ENCODE measurements around the gene HABP4.

Gene HABP4

DNA sequence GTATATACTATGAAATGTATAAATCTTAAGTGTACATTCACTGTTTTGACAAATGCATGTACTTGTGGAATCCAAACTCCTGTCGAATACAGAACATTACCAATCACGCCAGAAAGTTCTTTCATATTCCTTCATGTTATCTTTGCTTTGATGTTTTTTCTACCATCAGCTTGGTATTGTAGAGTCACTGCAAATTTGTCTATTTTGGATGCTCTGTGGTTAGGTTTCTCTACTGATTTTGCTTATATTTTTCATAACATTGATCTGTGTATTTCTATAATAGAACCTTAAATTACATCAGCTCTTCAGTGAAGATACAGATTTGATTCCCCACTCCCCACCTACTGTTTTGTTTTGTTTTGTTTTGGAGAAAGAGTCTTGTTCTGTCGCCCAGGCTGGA, 30.8 kb downstream of the HABP4 start:
- no peak for DNase-seq

DNA sequence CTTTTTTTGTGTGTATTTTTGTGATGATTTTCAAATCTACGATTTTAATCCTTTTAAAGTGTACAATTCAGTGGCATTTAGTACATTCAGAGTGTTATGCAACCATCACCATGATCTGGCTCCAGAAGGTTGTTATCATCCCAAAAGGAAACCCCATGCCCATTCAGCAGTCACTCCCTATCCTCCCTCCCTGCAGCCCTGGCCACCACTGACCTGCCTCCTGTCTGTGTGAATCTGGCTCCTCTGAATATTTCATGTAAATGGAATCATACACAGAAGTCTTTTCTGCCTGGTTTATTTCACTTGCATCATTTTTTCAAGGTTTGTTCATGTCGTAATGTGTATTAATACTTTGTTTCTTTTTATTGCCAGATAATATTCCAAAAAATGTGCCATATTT, 32.5 kb downstream of the HABP4 start:
- DNase-seq, result no peak

DNA sequence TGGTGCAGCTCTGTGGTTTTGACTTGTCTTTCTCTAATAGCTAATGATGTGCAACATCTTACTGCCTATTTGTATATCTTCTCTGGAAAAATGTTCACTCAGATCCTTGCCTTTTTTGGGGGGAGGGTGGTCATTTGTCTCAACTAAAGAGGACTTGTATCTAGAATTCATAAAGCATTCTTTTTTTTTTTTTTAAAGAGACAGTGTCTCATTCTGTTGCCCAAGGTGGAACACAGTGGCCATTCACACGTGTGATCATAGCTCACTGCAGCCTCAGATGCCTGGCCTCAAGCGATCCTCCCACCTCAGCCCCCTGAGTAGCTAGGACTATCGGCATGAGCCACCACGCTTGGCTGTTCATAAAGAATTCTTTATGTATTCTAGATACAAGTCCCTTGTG, 33.2 kb downstream of the HABP4 start:
- no peak for DNase-seq

DNA sequence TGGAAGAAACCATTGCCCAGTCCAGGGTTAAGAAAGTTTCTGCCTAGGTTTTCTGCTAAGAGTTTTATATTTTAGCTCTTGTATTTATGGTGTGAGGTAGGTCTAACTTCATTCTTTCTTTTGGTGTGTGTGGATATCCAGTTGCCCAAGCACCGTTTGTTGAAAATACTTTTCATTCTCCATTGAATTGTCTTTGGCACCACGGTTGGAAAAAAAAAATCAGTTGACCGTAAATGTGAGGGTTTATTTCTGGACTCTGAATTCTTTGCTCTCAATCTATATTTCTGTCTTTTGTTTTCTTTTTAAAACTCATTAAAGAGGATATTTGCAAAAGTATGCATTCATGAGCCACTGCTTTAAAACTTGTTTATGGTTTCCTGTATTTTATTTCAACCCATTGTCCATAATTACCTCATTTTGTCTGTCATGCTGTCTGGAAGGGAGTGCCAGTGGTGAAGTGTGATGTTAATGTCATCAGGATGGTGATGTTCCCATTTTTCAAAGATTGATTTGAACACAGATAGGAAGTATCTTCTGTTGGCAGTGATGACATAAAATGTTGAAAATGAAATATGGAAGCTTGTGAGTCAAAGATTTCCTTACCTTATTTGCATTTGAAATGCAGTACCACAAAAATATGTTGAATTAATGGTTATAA, 33.9 kb downstream of the HABP4 start:
- no peak for DNase-seq

DNA sequence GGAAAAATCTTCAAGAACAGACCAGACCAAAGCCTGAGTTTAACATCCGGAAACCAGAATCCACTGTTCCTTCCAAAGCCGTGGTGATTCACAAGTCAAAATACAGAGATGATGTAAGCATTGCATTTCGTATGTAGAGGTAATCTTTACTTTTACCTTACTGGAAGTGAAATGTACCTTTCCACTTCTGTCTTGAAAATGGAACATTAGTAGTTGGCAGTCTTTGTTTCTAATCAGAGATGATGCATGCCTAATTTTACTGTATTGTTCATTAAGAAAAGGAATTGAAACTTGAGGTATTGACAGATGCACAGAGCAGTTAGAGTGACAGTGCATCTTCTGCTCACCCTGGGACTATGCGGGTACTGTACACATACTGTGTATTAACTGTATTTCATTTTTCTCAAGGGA, 34.6 kb downstream of the HABP4 start:
- no peak for DNase-seq

DNA sequence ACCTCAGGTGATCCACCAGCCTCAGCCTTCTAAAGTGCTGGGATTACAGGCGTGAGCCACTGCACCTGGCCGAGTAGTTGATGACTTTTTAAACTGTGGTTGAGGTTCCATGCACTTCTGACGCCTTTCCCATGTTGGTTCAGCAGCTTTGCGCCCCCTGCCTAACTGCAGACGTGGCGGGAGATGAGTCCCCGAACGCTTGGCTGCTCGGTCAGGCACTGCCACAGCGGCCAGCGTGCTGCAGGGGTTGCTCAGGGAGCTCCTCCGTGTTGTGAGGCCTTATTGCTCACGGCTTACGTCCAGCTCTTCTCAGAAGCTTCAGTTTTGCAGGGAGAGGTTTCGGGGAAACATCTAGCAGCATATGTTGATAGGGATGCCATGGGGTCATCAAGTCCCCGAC, 35.3 kb downstream of the HABP4 start:
- no peak for DNase-seq

DNA sequence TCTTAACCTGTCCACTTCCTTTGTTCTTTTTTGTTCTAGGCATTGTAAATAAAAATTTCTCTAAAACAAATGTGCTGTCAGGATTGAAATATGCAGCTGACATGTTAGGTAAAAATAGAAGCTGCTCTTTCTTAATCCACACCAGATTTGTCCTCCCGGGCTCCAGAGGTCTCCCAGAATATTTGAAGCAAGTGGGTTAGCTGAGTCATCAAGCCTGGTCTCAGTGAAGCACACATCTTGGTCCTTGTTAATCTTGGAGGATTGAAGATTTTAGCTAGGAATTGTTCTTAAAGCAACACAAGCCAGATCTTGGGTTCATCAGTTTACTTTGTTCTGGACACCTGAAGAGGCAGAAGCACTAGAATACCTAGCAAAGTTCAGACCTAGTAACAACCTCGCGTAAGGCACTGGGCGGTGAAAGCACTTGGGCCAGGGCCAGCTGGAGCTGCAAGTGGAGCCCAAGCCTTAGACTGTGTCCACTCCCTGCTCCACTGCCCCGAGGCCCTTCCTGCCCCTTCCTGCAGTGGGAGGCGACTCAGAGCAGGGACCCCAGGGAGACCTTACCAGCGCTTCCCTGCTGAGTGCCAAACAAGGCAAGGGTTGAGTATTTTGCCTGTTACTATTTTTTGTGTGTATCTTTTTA, 36.5 kb downstream of the HABP4 start:
- DNase-seq, result no peak

DNA sequence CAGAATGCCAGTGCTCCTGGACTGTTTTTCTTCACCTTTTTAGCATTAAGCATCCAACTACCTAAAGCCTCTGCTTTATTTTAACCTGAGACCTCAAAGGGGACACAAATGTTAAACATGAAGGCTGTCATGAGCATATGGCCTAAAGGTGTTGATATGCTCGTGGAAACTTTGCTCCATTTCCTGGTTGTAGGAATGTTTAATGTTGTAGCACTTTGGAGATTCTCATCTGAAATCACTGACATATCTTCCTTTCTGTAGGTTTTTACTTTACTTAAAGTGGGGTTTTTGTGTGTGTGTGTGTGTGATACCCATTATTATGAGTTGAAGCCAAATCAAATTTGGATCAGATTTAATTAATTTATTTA, 37.0 kb downstream of the HABP4 start:
- no peak for DNase-seq

DNA sequence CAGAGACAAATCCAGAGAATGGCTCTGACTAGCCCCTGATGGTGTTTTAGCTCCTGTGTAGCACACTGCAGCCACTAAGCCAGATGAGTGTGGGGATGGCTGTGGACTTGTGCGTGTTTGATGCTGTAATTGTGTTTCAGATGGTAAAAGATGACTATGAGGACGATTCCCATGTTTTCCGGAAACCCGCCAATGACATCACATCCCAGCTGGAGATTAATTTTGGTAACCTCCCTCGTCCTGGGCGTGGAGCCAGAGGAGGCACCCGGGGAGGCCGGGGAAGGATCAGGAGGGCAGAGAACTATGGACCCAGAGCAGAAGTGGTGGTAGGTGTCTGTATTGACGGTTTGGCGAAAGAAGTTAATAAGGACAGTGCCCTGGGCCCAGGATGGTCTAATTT, 38.0 kb downstream of the HABP4 start:
- no peak for DNase-seq

DNA sequence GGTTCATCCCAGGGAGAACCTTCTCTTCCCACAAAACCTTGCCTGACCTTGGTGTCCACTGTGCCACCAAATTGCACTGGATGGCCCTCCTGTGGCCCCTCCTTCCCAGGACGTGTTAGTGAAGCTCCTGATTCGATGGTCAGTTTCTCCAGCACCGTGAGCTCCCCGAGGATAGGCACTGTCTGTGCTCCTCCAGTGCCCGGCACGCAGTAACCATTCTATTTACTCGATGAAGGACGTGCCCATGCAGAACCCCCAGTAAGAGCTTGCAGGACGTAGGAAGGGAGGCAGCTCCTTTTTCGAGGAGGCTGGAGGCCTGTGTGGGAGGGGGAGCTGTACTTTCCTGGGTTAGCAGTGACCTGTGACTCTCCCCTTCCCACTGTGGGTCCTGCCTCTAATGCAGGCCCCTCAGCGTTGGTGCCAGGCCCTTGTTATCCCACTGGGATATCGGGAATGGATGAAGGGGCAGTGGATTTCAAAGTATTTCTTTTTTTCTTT, 39.6 kb downstream of the HABP4 start:
- DNase-seq, result no peak

DNA sequence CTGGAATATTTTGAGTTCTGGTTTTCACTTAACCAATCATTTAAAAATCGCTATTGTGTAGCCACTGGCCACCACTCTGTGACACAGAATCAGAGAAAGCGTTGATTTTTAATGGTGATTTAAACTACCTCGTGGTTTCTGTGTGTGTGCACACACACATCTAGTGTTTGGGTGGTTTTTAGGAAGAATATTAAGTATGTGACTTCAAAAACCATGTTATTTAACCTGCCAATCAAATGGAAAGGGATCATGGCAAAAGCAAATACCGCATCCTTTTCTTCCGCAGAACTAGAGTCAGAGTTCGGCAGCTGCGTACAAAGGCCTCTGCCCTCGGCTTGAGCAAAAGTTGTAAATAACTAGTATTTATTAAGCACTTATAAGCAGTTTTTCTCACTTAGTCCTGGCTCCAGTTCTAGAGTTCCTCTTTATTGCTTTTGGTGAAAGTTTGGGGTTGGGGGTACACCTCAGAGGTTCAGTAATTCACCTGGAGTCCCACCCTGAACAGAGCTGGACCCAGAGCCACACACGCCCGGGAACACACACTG, 40.6 kb downstream of the HABP4 start:
- no peak for DNase-seq

DNA sequence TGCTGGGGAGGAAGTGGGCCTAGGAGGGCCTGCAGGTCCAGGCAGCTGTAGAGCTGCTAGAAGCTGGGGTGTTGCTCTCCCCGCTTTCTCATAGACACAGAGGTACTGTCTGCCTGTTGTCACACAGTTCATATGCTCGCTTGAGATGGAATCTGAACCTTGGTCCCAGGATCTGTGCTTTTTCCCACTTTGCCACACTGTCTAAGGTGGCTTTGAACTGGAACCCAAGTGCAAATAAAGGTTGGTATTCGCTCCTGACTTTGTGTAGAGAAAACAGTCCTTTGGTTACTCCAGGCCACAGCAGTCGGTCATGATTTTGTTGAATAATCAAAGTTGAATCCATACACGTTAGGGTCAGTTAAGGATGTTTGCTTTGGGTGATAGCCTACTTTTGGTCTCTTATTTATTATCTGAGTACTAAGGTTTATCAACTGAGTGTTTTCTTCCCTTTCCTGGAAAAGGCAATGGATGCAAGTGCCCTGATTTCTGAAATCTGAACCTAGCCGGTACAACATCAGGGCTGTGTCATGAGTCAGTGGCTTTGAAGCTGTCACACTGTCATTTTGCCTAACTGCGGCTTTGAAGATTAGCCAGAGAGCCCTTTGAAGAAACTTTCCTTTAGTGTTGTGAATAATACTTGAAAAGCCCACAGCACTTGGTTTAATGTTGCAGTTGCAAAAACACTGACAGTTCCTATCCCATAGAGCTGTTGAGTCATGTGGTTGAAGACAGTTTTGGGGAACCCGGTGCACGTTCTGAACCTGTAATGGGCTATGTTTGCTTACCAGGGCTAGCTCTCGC, 41.3 kb downstream of the HABP4 start:
- DNase-seq, result no peak

DNA sequence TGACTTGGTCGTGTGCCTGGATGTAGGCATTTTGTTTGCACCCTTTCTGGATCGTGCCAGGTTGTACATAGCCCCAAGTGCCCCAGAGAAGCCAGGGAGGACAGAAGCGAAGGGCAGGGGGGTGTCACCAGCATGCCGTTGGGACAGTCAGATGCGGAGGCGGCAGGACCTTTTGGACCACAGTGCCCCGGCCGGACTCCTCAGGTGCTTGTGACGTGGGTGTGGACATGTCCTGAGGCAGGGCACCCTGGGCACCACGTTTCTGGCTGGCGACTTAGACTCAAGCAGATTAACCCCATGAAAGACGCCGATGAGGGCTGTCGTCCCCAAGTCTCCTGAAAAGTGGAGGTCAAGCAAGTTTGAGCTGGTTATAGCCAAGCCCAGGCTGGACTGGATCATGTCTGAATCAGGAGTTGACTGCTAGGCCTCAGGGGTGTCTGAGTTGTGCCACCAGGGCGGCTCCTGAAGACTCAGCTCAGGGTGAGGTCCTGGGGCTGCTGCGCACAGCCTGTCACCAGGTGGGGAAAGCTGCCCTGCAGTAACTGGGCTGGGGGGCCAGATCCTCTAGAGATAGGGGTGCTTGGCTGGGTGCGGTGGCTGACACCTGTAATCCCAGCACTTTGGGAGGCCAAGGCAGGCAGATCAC, 42.0 kb downstream of the HABP4 start:
- DNase-seq, result no peak

DNA sequence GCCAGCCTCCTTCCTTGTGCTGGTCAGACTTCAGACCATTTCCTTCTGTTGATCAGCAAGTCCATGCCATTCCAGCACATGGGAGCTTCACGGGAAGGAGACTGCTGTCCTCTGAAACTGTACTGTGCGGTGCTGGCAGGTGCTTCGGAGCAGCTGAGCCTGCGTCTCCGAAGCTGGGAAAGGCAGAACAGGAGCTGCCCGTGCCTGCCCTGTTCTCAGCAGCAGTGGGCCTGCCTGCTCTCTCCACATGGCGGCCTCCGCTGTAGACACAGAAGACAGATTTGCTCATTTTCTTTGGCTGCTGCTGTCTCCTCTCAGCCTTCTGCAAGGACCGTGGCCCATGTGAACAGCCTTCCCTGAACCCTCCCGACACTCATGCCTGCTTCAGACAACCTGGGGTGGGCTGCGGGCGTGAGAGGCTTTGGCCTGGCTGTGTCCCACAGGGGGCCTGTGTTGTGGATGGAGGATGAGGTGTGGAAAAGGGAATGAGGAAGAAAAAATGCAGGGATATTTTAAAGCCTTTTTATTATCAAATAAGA, 43.1 kb downstream of the HABP4 start:
- no peak for DNase-seq

DNA sequence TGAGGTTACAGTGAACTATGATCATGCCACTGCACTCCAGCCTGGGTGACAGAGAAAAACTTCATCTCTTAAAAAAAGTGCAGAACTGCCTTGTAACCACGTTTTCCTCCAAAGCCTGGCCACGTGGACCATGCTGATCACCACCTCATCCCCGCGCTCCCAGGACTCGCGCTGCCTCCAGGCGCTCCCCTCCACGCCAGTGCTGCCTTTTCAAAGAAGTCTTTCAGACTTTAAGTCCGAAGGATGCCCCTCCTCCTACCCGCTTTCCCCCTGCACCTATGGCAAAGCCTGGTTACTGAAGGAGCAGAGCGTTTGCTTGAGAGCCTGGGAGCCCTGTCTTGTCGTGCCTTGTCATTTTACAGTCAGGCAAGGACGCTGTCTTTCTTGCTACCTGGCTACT, 43.8 kb downstream of the HABP4 start:
- no peak for DNase-seq

DNA sequence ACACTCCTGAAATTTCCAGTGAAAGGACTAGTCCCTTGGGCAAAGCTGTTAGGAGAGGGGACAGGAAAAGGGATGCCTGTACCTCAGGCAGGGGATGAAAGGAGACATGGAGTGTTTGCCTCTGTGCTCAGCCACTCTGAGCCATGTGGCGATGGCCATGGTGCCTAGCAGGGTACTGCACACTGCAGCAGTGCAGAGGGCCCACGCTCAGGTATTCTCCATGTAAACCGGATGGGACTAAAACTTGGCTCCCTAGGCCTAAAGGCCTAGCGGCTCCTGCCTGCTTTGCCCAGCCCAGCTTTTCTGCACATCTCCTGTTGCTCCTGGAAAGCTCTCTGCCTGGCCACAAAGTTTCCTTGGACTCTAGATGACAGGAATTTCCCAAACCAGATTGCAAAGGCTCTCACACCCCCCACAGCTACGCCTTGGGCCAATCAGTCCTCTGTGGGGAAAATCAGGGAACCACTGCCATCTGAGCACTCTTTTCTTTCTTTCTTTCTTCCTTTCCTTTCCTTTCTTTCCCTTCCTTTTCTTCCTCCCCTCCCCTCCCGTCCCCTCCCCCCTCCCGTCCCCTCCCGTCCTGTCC, 44.3 kb downstream of the HABP4 start:
- DNase-seq, result no peak

DNA sequence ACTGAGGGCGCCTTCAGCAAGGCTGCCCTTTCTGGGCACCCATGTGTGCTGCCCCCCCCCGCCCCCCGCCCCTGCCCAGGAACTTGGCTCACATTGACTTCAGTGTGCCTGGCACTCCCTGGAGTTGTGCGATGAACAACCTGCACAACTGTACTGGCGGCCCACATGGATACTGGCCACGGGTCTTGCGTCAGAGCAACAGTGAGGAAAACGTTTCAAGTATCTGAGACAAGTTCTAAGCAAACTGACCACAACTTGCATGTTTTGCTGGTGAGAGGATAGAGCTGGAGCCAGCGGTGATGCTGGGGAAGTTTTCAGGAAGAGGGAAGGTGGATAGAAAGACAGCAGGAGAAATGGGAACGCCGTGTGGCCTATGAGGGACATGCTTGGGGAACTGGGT, 45.4 kb downstream of the HABP4 start:
- no peak for DNase-seq

DNA sequence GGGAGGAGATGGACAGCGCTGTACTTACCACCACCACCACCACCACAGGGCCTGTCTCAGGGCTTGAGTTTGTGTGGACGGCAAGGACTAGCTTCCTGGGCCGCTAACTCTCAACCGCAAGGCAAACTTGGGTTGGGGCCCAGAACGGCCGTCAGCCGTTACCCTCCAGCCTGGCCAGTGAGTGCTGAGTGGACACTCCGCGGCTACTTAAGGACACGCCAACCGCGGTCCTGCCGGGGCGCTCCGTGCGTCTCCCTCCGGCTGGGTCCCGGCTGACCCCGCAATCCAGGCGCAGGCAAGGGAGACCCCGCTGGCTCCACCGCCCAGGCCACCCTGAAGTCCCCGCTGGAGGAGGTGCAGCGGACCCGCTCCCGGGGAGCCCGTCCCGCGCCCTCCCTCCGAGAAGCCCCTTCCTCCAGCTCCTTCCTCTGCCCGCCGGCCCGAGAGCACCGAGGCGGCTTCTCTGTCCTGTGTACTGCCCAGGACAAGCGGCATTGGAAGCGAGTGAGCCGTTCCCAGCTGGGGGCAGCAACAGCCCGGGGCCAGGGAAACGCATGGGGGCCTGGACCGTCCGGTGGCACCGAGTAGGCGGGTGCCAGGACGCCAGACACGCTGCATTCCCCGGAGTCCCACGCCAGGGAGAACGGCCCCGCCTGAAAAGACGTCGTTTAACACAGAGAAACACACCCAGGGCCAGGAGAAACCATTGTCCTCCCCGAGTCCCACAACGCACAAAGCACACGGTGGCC, 46.6 kb downstream of the HABP4 start:
- DNase-seq, result no peak

DNA sequence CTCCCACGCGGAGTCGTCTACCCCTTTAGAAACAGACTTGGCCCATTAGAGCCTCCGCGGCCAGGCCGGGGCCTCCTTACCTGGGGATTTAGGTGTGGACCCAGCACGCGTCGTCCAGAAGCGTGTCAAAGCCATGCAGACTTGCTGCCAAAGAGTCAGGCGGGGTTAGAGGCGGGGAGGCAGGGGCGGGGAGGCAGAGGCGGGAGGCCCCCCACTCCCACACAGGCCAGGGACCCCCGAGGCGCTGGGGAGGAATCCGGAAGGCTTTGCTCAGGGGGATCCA, 47.1 kb downstream of the HABP4 start:
- no peak for DNase-seq

DNA sequence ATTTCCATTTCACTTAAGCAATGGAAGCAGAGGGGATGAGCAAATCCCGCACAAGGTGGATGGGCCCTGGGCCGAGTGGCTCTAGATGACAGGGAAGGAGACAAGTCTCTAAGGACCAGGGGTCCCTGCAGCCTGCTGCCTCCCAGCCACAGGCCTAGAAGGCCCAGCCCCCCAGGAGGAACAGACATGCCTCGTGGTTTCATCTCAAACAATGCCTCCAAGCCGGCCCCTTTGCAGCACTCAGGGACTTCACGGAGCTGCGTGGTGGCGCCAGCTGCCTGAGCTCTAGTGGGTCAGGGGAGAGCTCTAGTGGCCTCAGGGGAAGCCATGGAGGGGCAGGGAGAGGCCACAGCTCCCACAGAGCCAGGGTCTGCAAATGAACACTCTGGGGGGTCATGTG, 48.8 kb downstream of the HABP4 start:
- no peak for DNase-seq

DNA sequence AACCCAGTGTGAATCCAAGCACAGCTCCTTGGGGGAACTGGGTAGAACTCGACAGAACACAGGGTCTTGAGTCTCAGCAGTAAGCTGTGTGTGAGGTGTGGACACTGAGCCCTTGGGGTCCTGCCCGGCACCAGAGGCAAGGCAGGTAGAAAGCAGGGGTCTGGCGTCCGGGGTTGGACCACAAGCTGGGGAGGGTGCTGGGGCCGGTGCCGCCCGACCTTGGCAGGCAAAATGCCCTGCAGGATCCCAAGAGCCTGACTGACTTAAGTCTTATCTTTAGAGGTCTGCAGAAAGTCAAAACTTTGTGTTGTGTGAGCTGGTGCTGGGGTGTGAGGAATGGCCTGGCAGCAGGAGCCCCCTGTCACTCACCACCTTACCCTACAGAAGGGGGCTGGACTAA, 49.3 kb downstream of the HABP4 start:
- DNase-seq, result no peak

All from NCI-H82 (cell line).